GOT3 (cell line): ENCODE results near the gene SLC22A3.
"Not testable (repeated sequence)": the region's sequence is repeated elsewhere in the genome, so short reads cannot be mapped to it uniquely, and the experiment has no call there.

Source experiments
- DNase-seq: peaks from one replicate; lab custom pipeline; 2025; ENCODE audit warnings: mixed read lengths; lab: John Stamatoyannopoulos, UW

The SLC22A3 gene

GRCh38 chr6:160442151-160442550 lies 94.0 kb downstream of the SLC22A3 start:
- no peak for DNase-seq

GRCh38 chr6:160445130-160445529 lies 97.0 kb downstream of the SLC22A3 start:
- DNase-seq = no peak

GRCh38 chr6:160447350-160447749 lies 99.2 kb downstream of the SLC22A3 start:
- no peak for DNase-seq

GRCh38 chr6:160449787-160450186 lies 101.6 kb downstream of the SLC22A3 start:
- DNase-seq = not testable (repeated sequence)

GRCh38 chr6:160450849-160451248 lies 102.7 kb downstream of the SLC22A3 start:
- no peak for DNase-seq

GRCh38 chr6:160454303-160454702 lies 106.1 kb downstream of the SLC22A3 start:
- no peak for DNase-seq

- no peak for DNase-seq
Observed at GRCh38 chr6:160455081-160455480, 106.9 kb downstream of the SLC22A3 start.

GRCh38 chr6:160455541-160456213 lies 107.5 kb downstream of the SLC22A3 start:
- peak; percentile 62 for DNase-seq

GRCh38 chr6:160456214-160456546 lies 108.0 kb downstream of the SLC22A3 start:
- DNase-seq = no peak

GRCh38 chr6:160457823-160458222 lies 109.6 kb downstream of the SLC22A3 start:
- no peak for DNase-seq

GRCh38 chr6:160461641-160462040 lies 113.5 kb downstream of the SLC22A3 start:
- DNase-seq = no peak

- no peak for DNase-seq
Observed at GRCh38 chr6:160462116-160462515, 113.9 kb downstream of the SLC22A3 start.

GRCh38 chr6:160462551-160463109 lies 114.5 kb downstream of the SLC22A3 start:
- no peak for DNase-seq

- no peak for DNase-seq
Observed at GRCh38 chr6:160464744-160465143, 116.6 kb downstream of the SLC22A3 start.

GRCh38 chr6:160467261-160467871 lies 119.2 kb downstream of the SLC22A3 start:
- not testable (repeated sequence) for DNase-seq

- no peak for DNase-seq
Observed at GRCh38 chr6:160469153-160469552, 121.0 kb downstream of the SLC22A3 start.

- DNase-seq = not testable (repeated sequence)
Observed at GRCh38 chr6:160476056-160476455, 127.9 kb downstream of the SLC22A3 start.

GRCh38 chr6:160477072-160477471 lies 128.9 kb downstream of the SLC22A3 start:
- not testable (repeated sequence) for DNase-seq

GRCh38 chr6:160477901-160478300 lies 129.7 kb downstream of the SLC22A3 start:
- DNase-seq = no peak

- no peak for DNase-seq
Observed at GRCh38 chr6:160487116-160487515, 138.9 kb downstream of the SLC22A3 start.

- DNase-seq = no peak
Observed at GRCh38 chr6:160489091-160489490, 140.9 kb downstream of the SLC22A3 start.

- DNase-seq = no peak
Observed at GRCh38 chr6:160494576-160494975, 146.4 kb downstream of the SLC22A3 start.

GRCh38 chr6:160500639-160501038 lies 152.5 kb downstream of the SLC22A3 start:
- DNase-seq = no peak
